Body of pancreas (tissue), 4 donors: Measurements from ENCODE around the gene KREMEN1. TPM values are rescaled to one million over a fixed set of nuclear protein-coding genes. Genes with fewer than 3 reads are reported as not detected.

Experiments
- ATAC-seq: fragments of 150-250 bp; one replicate; pipeline ENCODE4 v1.9.1; 2016
- DNase-seq, 4 donors: peaks; one replicate each; pipeline ENCODE4 v3.0.0-alpha.2; 2019
- H3K27ac ChIP-seq, 4 donors: fragments of 200-600 bp; sonication (generic); 1 replicate in 3 of 4; 2 replicates in 1 of 4; pipeline versions ENCODE4 v1.5.1 to v1.6.1; 2016 to 2019; ENCODE audit warnings: mild to moderate bottlenecking in 1 of 4, mixed read lengths in 1 of 4, moderate library complexity in 1 of 4
- H3K27me3 ChIP-seq, 2 donors: fragments of 200-600 bp; sonication (generic); one replicate each; pipeline ENCODE4 v1.6.0; 2016; ENCODE audit warnings: mild to moderate bottlenecking in 1 of 2
- H3K36me3 ChIP-seq, 2 donors: fragments of 200-600 bp; sonication (generic); replicated peaks in 1 of 2; 2 replicates each; pipeline ENCODE4 v1.5.1; 2016; ENCODE audit warnings: low read depth in 2 of 2; ENCODE audit not compliant: insufficient read depth in 1 of 2
- H3K4me1 ChIP-seq: fragments of 200-600 bp; sonication (generic); one replicate; pipeline ENCODE4 v1.6.0; 2016
- H3K4me3 ChIP-seq, 2 donors: fragments of 200-600 bp; sonication (generic); 1 replicate in 1 of 2; 2 replicates in 1 of 2; pipeline ENCODE4 v1.5.1; 2016 to 2019
- H3K9me3 ChIP-seq, 3 donors: fragments of 200-600 bp; sonication (generic); 1 replicate in 2 of 3; 2 replicates in 1 of 3; pipeline ENCODE4 v1.5.1; 2016
- CTCF ChIP-seq, 7 experiments: fragments of 450-650 bp in 4 of 7; fragments of 200-600 bp in 3 of 7; sonication (generic) in 3 of 7; IDR thresholded peaks; one replicate each; pipeline ENCODE4 v1.5.1; 2016 to 2019; ENCODE audit warnings: antibody characterized with exemption in 7 of 7
- POLR2A ChIP-seq, 3 donors: fragments of 450-650 bp; IDR thresholded peaks; one replicate each; pipeline ENCODE4 v1.6.1; 2016; ENCODE audit warnings: antibody characterized with exemption in 3 of 3, mild to moderate bottlenecking in 2 of 3
- WGBS, 2 donors: methylation state at CpG; one replicate each; pipeline ENCODE4 v1.1.5; 2017; 5-methylcytosine and 5-hydroxymethylcytosine counted together
- intact Hi-C: fragments of 100-400 bp; cut with DNase I; formaldehyde crosslinking; loops from one replicate; pipeline ENCODE4 v1.15.1; 2023
- total RNA-seq, 2 donors: library from RNA; depleted of rRNA; stranded (reverse); fragments of >200 nt; gene quantifications; one replicate each; pipeline ENCODE4 v1.1.0, GENCODE V29; 2016

KREMEN1 gene
- total RNA-seq, 2 donors from 2014 or later = 6.6 to 7.3 TPM

GRCh38 chr22:29112121-29112520 is 39.3 kb downstream of the KREMEN1 start:
- ATAC-seq = no peak
- Histone ChIP-seq H3K4me1 (no peaks in the 10 kb centered on the region), H3K27me3 (no peaks in the 10 kb centered on the region), H3K36me3 (no peaks in the 10 kb centered on the region), H3K9me3 (no peaks in the 10 kb centered on the region), H3K4me3 (no peak overlapping the region), H3K27ac (no peak overlapping the region)
- DNase-seq = no peak
- TF ChIP-seq POLR2A (IDR thresholded peaks at IDR 0.05) = no peak
- no peak for TF ChIP-seq CTCF (IDR thresholded peaks at IDR 0.05)
- WGBS, 2 donors = 84 to 93% methylated on average over 3 of the region's 3 CpGs
- intact Hi-C loops = no loop called here

DNA sequence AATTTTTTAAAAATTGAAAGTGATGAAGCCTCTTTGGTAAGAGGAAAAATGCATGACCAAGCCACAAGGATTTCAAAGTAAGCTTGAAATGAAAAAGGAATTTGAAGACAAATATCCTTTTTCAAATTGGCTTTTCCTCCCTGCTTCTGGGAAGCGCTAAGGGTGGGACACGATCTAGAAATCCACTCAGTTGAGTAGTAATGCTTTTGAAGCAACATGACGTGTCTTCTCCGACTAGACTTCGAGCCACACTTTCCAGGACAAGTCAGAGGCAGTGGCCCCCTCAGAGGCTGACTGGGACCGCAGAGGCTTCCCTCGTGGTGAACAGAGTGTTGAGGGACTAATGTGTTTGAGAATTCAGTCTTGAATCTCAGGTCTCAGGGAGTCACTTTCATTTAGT is 39.8 kb downstream of the KREMEN1 start:
- Histone ChIP-seq H3K4me1 (no peaks in the 10 kb centered on the region), H3K27ac (no peak overlapping the region), H3K27me3 (no peaks in the 10 kb centered on the region), H3K9me3 (no peaks in the 10 kb centered on the region), H3K36me3 (no peaks in the 10 kb centered on the region), H3K4me3 (no peak overlapping the region)
- intact Hi-C loops = no loop called here
- DNase-seq (no peak), ATAC-seq (no peak)
- TF ChIP-seq POLR2A (IDR thresholded peaks at IDR 0.05) (no peak), CTCF (IDR thresholded peaks at IDR 0.05) (no peak)
- WGBS, 2 donors = 78 to 85% methylated on average over 7 of the region's 7 CpGs

DNA sequence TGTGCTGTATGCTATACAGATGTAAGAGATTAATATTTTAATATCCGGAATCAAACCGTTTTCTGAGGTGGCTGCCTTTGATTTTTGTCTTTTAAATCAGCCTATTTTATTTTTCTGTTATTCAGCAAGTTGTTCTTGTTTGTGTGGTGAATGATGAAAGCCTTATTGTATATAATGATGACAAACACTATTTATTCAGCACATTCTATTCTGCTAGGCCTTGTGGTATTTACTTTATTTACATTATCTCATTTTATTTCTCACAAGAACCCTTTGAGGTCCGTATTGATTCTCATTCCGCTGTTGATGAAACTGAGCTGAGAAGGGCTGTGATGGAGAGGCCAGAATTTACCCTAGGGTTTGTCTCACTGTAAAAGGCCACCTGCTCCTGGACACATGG is 40.5 kb downstream of the KREMEN1 start:
- H3K9me3 ChIP-seq = no peaks in the 10 kb centered on the region
- intact Hi-C loops = no loop called here
- H3K4me1 ChIP-seq = no peaks in the 10 kb centered on the region
- H3K27me3 ChIP-seq = no peaks in the 10 kb centered on the region
- ATAC-seq (no peak), DNase-seq (no peak)
- no peaks in the 10 kb centered on the region for H3K36me3 ChIP-seq
- TF ChIP-seq CTCF (IDR thresholded peaks at IDR 0.05) = no peak
- no peak for TF ChIP-seq POLR2A (IDR thresholded peaks at IDR 0.05)
- no peak overlapping the region for H3K4me3 ChIP-seq
- H3K27ac ChIP-seq = no peak overlapping the region
- 82 to 90% methylated on average over 4 of the region's 4 CpGs for WGBS, 2 donors

- no peak for TF ChIP-seq CTCF (IDR thresholded peaks at IDR 0.05)
- no peak for TF ChIP-seq POLR2A (IDR thresholded peaks at IDR 0.05)
- intact Hi-C loops = no loop called here
- Histone ChIP-seq H3K9me3 (no peaks in the 10 kb centered on the region), H3K27ac (no peak overlapping the region), H3K4me3 (no peak overlapping the region), H3K36me3 (no peaks in the 10 kb centered on the region), H3K27me3 (no peaks in the 10 kb centered on the region), H3K4me1 (no peaks in the 10 kb centered on the region)
- DNase-seq (no peak), ATAC-seq (no peak)
- WGBS, 2 donors = 89 to 96% methylated on average over 4 of the region's 4 CpGs
Measured at GRCh38 chr22:29114392-29114791, 41.6 kb downstream of the KREMEN1 start.

DNA sequence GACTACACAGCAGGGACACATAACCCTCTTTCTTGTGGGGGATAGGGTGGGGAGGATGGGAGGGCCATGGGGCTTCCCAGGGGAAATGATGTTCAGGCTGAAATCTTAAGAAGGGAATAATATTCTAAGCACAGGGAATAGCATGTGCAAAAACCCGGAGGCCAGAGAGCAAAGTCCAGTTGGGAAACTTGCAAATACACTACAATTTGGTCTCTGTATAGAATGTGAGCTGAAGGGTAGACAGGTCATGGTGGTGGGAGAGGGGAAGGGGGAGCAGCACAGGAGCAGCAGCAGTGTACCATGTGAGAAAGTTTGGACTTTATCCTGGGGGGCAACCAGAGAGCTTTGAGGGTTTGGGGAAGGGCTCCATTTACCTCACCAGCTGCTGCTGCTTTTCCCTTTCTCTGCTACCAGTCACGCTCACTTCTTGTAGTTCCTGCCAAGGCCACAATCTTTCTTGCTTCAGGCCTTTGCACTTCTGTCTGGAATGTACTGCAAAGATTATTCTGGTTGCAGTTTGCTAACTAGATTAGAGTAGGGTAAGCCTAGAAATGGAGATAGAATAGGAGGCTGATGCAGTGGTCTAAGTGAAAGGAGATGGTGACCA is 43.0 kb downstream of the KREMEN1 start:
- Histone ChIP-seq H3K9me3 (no peaks in the 10 kb centered on the region), H3K4me3 (no peak overlapping the region), H3K4me1 (no peaks in the 10 kb centered on the region), H3K36me3 (no peaks in the 10 kb centered on the region), H3K27me3 (no peaks in the 10 kb centered on the region), H3K27ac (no peak overlapping the region)
- TF ChIP-seq POLR2A (IDR thresholded peaks at IDR 0.05) = no peak
- ATAC-seq (no peak), DNase-seq (peak in 1 of 4 donors; percentile 19)
- intact Hi-C loops = no loop called here
- WGBS, 2 donors = 27 to 61% methylated on average over 2 of the region's 2 CpGs
